Hindlimb muscle (tissue), 1 donor: ENCODE results near the gene ZNF180. TPM values are rescaled to one million over a fixed set of nuclear protein-coding genes. Genes with fewer than 3 reads are reported as not detected.
"Not testable (repeated sequence)": the region's sequence is repeated elsewhere in the genome, so short reads cannot be mapped to it uniquely, and the experiment has no call there.

ENCODE experiments used
- DNase-seq: peaks from one replicate; pipeline ENCODE4 v3.0.0-alpha.2; 2013
- polyA plus RNA-seq: library from polyadenylated mRNA; unstranded; fragments of 120-200 nt; gene quantifications from one replicate; pipeline ENCODE4 v1.2.1, GENCODE V29; 2013; ENCODE audit not compliant: insufficient read length

Gene ZNF180
- 6.9 TPM for polyA plus RNA-seq

GRCh38 chr19:44499962-44500949, at the start of gene ZNF180:
TSS of gene ZNF180 (minus strand) at chr19:44500522. CDS start at chr19:44497334, 3,188 bp downstream.
- peak; percentile 97 for DNase-seq

- DNase-seq = no peak
These were observed 49.2 kb upstream of the ZNF180 start for GRCh38 chr19:44549507-44549906.

- DNase-seq = no peak
These were observed 48.4 kb upstream of the ZNF180 start for GRCh38 chr19:44548736-44549135.

GRCh38 chr19:44544031-44544430, 43.7 kb upstream of the ZNF180 start:
- DNase-seq = no peak

- no peak for DNase-seq
These were observed 42.3 kb upstream of the ZNF180 start for GRCh38 chr19:44542671-44543070.

GRCh38 chr19:44540736-44541135, 40.4 kb upstream of the ZNF180 start:
- no peak for DNase-seq

GRCh38 chr19:44539991-44540390, 39.7 kb upstream of the ZNF180 start:
- no peak for DNase-seq

GRCh38 chr19:44539236-44539826, 39.0 kb upstream of the ZNF180 start:
- no peak for DNase-seq

GRCh38 chr19:44535361-44535760, 35.0 kb upstream of the ZNF180 start:
- not testable (repeated sequence) for DNase-seq

- DNase-seq = no peak
These were observed 32.5 kb upstream of the ZNF180 start for GRCh38 chr19:44532819-44533218.

GRCh38 chr19:44530777-44531176, 30.5 kb upstream of the ZNF180 start:
- DNase-seq = no peak

- no peak for DNase-seq
These were observed 29.2 kb upstream of the ZNF180 start, which contains the start of gene CEACAM20 for GRCh38 chr19:44529536-44529935. TSS of gene CEACAM20 (minus strand) at chr19:44529675. CDS start at chr19:44529509, 166 bp downstream.

- no peak for DNase-seq
These were observed 27.2 kb upstream of the ZNF180 start for GRCh38 chr19:44527554-44527953.

GRCh38 chr19:44525721-44526430, 25.6 kb upstream of the ZNF180 start:
- no peak for DNase-seq

GRCh38 chr19:44521370-44521769, 21.0 kb upstream of the ZNF180 start:
- no peak for DNase-seq

- DNase-seq = no peak
These were observed 16.8 kb upstream of the ZNF180 start for GRCh38 chr19:44517146-44517545.

GRCh38 chr19:44515907-44516306, 15.6 kb upstream of the ZNF180 start:
- DNase-seq = no peak

- no peak for DNase-seq
These were observed 14.7 kb upstream of the ZNF180 start for GRCh38 chr19:44515031-44515430.

GRCh38 chr19:44512326-44513298, 12.3 kb upstream of the ZNF180 start:
- no peak for DNase-seq

GRCh38 chr19:44509478-44509877, 9.2 kb upstream of the ZNF180 start:
- no peak for DNase-seq

GRCh38 chr19:44499559-44499958, 763 bp downstream of the ZNF180 start:
- no peak for DNase-seq

GRCh38 chr19:44498988-44499387, 1.3 kb downstream of the ZNF180 start:
- no peak for DNase-seq
